ENCODE results near the gene FBXO47.

The FBXO47 gene

GRCh38 chr17:39011907-39012468, 44.8 kb upstream of the FBXO47 start:
- DNase-seq (ENCODE audit: low read depth): no peak
- H3K4me3 ChIP-seq (ENCODE audit: low read depth, low read length): no peak overlapping the region
- TF ChIP-seq, protein P1, sequence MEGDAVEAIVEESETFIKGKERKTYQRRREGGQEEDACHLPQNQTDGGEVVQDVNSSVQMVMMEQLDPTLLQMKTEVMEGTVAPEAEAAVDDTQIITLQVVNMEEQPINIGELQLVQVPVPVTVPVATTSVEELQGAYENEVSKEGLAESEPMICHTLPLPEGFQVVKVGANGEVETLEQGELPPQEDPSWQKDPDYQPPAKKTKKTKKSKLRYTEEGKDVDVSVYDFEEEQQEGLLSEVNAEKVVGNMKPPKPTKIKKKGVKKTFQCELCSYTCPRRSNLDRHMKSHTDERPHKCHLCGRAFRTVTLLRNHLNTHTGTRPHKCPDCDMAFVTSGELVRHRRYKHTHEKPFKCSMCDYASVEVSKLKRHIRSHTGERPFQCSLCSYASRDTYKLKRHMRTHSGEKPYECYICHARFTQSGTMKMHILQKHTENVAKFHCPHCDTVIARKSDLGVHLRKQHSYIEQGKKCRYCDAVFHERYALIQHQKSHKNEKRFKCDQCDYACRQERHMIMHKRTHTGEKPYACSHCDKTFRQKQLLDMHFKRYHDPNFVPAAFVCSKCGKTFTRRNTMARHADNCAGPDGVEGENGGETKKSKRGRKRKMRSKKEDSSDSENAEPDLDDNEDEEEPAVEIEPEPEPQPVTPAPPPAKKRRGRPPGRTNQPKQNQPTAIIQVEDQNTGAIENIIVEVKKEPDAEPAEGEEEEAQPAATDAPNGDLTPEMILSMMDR (IDR thresholded peaks at IDR 0.05; ENCODE audit: low read depth, low read length, missing control alignments): peak; percentile 15

DNA sequence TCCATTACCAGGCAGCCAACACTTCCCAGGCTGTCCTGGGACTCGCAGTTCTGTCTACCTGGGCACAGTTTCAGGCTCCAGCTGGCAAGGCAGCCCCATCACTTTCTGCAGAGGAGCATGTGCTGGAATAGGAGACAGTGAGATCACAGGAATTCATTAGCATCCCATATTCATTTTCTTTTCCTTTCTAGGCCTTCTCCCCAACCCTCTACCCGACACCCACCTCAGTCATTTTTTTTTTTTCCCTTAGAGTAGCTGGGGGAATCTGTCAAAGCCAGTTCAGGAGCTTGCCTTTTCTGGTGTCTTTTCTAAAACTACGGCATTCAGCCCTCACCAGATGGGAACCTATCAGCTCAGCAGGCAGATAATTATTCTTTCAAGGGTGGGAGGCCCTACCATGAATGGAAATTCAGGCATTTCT, 42.4 kb upstream of the FBXO47 start:
- no peak for DNase-seq (ENCODE audit: low read depth)
- TF ChIP-seq, protein P1 (IDR thresholded peaks at IDR 0.05; ENCODE audit: low read depth, low read length, missing control alignments): no peak
- no peak overlapping the region for H3K4me3 ChIP-seq (ENCODE audit: low read depth, low read length)

DNA sequence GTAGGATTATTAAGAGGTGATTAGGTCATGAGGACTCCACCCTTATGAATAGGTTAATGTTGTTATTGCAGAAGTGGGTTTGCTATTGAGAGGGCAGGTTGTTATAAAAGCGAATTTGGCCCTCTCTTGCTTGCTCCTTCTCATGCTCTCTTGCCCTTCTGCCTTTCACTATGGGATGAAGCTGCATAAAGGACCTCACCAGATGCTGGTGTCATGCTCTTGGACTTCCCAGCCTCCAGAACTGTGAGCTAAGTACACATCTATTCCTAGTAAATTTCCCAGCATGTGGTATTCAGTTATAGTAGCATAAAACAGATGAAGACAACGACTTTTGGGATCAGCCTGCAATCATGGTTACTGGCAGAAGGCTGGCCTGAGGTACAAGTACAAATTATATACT, 41.4 kb upstream of the FBXO47 start:
- H3K4me3 ChIP-seq (ENCODE audit: low read depth, low read length): no peak overlapping the region
- DNase-seq (ENCODE audit: low read depth): no peak
- TF ChIP-seq, protein P1 (IDR thresholded peaks at IDR 0.05; ENCODE audit: low read depth, low read length, missing control alignments): no peak

GRCh38 chr17:39002991-39003715, 36.0 kb upstream of the FBXO47 start:
- DNase-seq (ENCODE audit: low read depth): no peak
- H3K4me3 ChIP-seq (ENCODE audit: low read depth, low read length): no peak overlapping the region
- TF ChIP-seq, protein P1 (IDR thresholded peaks at IDR 0.05; ENCODE audit: low read depth, low read length, missing control alignments): no peak

GRCh38 chr17:39001703-39002637, 34.8 kb upstream of the FBXO47 start:
- no peak overlapping the region for H3K4me3 ChIP-seq (ENCODE audit: low read depth, low read length)
- DNase-seq (ENCODE audit: low read depth): no peak
- TF ChIP-seq, protein P1 (IDR thresholded peaks at IDR 0.05; ENCODE audit: low read depth, low read length, missing control alignments): no peak

GRCh38 chr17:39000021-39000601, 32.9 kb upstream of the FBXO47 start:
- no peak overlapping the region for H3K4me3 ChIP-seq (ENCODE audit: low read depth, low read length)
- no peak for DNase-seq (ENCODE audit: low read depth)
- TF ChIP-seq, protein P1 (IDR thresholded peaks at IDR 0.05; ENCODE audit: low read depth, low read length, missing control alignments): no peak

All from GM12864 (cell line).